ENCODE data around the gene ZCCHC24. TPM values are rescaled to one million over a fixed set of nuclear protein-coding genes. Genes with fewer than 3 reads are reported as not detected.

The ZCCHC24 gene
- total and polyA plus RNA-seq, 4 donors, result 7.8 to 23.9 (median 14.8) TPM

DNA sequence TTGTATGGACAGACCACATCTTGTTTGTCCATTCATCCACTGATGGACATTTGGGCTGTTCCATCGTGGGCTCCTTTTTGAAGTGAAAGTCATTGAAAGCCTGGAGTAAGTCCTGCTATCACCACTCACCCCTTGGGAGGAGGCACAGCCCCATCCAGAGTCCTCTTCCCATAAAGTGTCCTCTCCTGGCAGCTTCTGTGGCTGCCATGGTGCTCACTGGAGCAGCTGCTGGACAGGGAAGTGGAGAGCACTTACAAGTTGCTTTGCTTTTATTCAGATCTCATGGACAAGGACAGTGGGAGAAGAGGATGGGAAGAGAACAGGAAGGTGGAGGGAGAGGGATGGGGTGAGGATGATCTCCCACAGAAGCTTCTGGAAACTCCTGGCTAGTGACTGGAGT, 48.4 kb upstream of the ZCCHC24 start:
- WGBS, result 75% methylated on average over 1 of the region's 1 CpG
- no peak overlapping the region for H3K27ac ChIP-seq (ENCODE audit: low read depth in 1 of 2, low read length in 2 of 2)
- H3K9me3 ChIP-seq (ENCODE audit: control insufficient read depth in 4 of 4, low read length in 3 of 4), result no peaks in the 10 kb centered on the region
- H3K36me3 ChIP-seq (ENCODE audit: control insufficient read depth in 4 of 4, insufficient read depth in 3 of 4, low read depth in 1 of 4, low read length in 3 of 4), result no peaks in the 10 kb centered on the region
- H3K4me3 ChIP-seq (ENCODE audit: low read depth in 1 of 3, low read length in 3 of 3), result no peak overlapping the region
- H3K9ac ChIP-seq (ENCODE audit: low read depth in 1 of 2, low read length in 2 of 2), result no peak overlapping the region
- DNase-seq (ENCODE audit: low spot score), result no peak
- no peak for TF ChIP-seq YY1 (IDR thresholded peaks at IDR 0.05)
- TF ChIP-seq, protein P1, sequence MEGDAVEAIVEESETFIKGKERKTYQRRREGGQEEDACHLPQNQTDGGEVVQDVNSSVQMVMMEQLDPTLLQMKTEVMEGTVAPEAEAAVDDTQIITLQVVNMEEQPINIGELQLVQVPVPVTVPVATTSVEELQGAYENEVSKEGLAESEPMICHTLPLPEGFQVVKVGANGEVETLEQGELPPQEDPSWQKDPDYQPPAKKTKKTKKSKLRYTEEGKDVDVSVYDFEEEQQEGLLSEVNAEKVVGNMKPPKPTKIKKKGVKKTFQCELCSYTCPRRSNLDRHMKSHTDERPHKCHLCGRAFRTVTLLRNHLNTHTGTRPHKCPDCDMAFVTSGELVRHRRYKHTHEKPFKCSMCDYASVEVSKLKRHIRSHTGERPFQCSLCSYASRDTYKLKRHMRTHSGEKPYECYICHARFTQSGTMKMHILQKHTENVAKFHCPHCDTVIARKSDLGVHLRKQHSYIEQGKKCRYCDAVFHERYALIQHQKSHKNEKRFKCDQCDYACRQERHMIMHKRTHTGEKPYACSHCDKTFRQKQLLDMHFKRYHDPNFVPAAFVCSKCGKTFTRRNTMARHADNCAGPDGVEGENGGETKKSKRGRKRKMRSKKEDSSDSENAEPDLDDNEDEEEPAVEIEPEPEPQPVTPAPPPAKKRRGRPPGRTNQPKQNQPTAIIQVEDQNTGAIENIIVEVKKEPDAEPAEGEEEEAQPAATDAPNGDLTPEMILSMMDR (IDR thresholded peaks at IDR 0.05; ENCODE audit: low read depth, low read length, missing input control), result no peak
- H3K4me1 ChIP-seq (ENCODE audit: control insufficient read depth in 4 of 4, insufficient read depth in 4 of 4, low read length in 3 of 4), result no peaks in the 10 kb centered on the region
- H3K27me3 ChIP-seq (ENCODE audit: control insufficient read depth in 4 of 4, insufficient read depth in 4 of 4, low read length in 3 of 4), result no peaks in the 10 kb centered on the region

DNA sequence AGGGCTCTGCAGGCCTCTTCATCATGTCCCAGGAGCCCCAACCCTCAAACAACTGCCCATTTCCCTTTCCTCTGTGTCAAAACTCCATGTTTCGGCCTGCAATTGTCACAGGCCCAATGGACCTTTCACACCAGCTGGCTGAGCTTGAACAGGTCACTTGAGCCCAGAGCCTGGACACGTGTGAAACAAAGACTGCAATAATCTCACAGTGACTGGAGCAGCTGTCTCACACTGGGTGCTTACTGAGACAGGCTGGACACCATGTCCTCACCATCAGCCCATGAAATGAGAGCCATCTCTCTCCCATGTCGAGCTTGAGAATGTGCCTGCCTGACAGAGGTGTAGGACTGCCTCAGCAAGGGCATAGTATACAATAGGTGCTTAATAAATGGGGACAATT, 47.4 kb upstream of the ZCCHC24 start:
- Histone ChIP-seq H3K36me3 (ENCODE audit: control insufficient read depth in 4 of 4, insufficient read depth in 3 of 4, low read depth in 1 of 4, low read length in 3 of 4) (no peaks in the 10 kb centered on the region), H3K4me1 (ENCODE audit: control insufficient read depth in 4 of 4, insufficient read depth in 4 of 4, low read length in 3 of 4) (no peaks in the 10 kb centered on the region), H3K9me3 (ENCODE audit: control insufficient read depth in 4 of 4, low read length in 3 of 4) (no peaks in the 10 kb centered on the region), H3K4me3 (ENCODE audit: low read depth in 1 of 3, low read length in 3 of 3) (no peak overlapping the region), H3K27ac (ENCODE audit: low read depth in 1 of 2, low read length in 2 of 2) (no peak overlapping the region), H3K27me3 (ENCODE audit: control insufficient read depth in 4 of 4, insufficient read depth in 4 of 4, low read length in 3 of 4) (no peaks in the 10 kb centered on the region), H3K9ac (ENCODE audit: low read depth in 1 of 2, low read length in 2 of 2) (no peak overlapping the region)
- TF ChIP-seq RAD21 (IDR thresholded peaks at IDR 0.05) (no peak), YY1 (IDR thresholded peaks at IDR 0.05) (no peak), EGR1 (IDR thresholded peaks at IDR 0.05; ENCODE audit: low read depth in 2 of 2) (no peak), RXRA (IDR thresholded peaks at IDR 0.05) (no peak), GABPA (IDR thresholded peaks at IDR 0.05 in 1 of 2, conservative IDR thresholded peaks at IDR 0.05 in 1 of 2) (no peak)
- TF ChIP-seq, protein P2, sequence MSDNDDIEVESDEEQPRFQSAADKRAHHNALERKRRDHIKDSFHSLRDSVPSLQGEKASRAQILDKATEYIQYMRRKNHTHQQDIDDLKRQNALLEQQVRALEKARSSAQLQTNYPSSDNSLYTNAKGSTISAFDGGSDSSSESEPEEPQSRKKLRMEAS (IDR thresholded peaks at IDR 0.05), result no peak
- TF ChIP-seq, protein P3, sequence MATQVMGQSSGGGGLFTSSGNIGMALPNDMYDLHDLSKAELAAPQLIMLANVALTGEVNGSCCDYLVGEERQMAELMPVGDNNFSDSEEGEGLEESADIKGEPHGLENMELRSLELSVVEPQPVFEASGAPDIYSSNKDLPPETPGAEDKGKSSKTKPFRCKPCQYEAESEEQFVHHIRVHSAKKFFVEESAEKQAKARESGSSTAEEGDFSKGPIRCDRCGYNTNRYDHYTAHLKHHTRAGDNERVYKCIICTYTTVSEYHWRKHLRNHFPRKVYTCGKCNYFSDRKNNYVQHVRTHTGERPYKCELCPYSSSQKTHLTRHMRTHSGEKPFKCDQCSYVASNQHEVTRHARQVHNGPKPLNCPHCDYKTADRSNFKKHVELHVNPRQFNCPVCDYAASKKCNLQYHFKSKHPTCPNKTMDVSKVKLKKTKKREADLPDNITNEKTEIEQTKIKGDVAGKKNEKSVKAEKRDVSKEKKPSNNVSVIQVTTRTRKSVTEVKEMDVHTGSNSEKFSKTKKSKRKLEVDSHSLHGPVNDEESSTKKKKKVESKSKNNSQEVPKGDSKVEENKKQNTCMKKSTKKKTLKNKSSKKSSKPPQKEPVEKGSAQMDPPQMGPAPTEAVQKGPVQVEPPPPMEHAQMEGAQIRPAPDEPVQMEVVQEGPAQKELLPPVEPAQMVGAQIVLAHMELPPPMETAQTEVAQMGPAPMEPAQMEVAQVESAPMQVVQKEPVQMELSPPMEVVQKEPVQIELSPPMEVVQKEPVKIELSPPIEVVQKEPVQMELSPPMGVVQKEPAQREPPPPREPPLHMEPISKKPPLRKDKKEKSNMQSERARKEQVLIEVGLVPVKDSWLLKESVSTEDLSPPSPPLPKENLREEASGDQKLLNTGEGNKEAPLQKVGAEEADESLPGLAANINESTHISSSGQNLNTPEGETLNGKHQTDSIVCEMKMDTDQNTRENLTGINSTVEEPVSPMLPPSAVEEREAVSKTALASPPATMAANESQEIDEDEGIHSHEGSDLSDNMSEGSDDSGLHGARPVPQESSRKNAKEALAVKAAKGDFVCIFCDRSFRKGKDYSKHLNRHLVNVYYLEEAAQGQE (IDR thresholded peaks at IDR 0.05), result no peak
- TF ChIP-seq, protein P4, sequence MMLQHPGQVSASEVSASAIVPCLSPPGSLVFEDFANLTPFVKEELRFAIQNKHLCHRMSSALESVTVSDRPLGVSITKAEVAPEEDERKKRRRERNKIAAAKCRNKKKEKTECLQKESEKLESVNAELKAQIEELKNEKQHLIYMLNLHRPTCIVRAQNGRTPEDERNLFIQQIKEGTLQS (IDR thresholded peaks at IDR 0.05), result no peak
- TF ChIP-seq, protein P1 (IDR thresholded peaks at IDR 0.05; ENCODE audit: low read depth, low read length, missing input control), result no peak
- WGBS, result 85% methylated on average over 3 of the region's 3 CpGs
- DNase-seq (ENCODE audit: low spot score), result no peak

Measured in liver (tissue), 9 donors.